PC-9 (cell line): ENCODE data around the gene DECR2. TPM values are rescaled to one million over a fixed set of nuclear protein-coding genes. Genes with fewer than 3 reads are reported as not detected.

Source experiments
- BruUV-seq: library from RNA; stranded (reverse); fragments of 400-500 nt; replicated peaks from 2 replicates; lab custom pipeline; 2021; lab: Mats Ljungman, UMichigan
- CTCF ChIA-PET: fragments of 300-600 bp; sonication (Branson Sonifier 250); formaldehyde crosslinking; loops from one replicate; lab custom pipeline; 2022; ENCODE audit warnings: antibody characterized with exemption; lab: Charles Lee
- POLR2A ChIA-PET: fragments of 300-600 bp; sonication (Branson Sonifier 250); formaldehyde crosslinking; loops from one replicate; lab custom pipeline; 2022; ENCODE audit warnings: antibody characterized with exemption; ENCODE audit not compliant: unreplicated experiment; lab: Charles Lee
- DNase-seq, 2 experiments: peaks; one replicate each; pipeline versions ENCODE4 v3.0.0 to v3.0.0-alpha.2; 2015 to 2022; ENCODE audit warnings: mixed read lengths in 1 of 2
- H2AFZ ChIP-seq: fragments of 200-600 bp; sonication (generic); 2 replicates; pipeline ENCODE4 v1.8.1; 2017; ENCODE audit warnings: antibody characterized with exemption
- H3F3A ChIP-seq: fragments of 200-600 bp; sonication (generic); 2 replicates; pipeline ENCODE4 v1.8.1; 2017; ENCODE audit warnings: antibody characterized with exemption, mild to moderate bottlenecking, low read depth; ENCODE audit not compliant: insufficient read depth
- H3K27ac ChIP-seq: fragments of 200-600 bp; sonication (generic); 2 replicates; pipeline ENCODE4 v1.6.1; 2016; ENCODE audit warnings: mixed run types
- H3K27me3 ChIP-seq: fragments of 200-600 bp; sonication (generic); 2 replicates; pipeline ENCODE4 v1.6.1; 2016; ENCODE audit warnings: low read depth, mixed run types; ENCODE audit not compliant: insufficient read depth
- H3K36me3 ChIP-seq: fragments of 200-600 bp; sonication (generic); 2 replicates; pipeline ENCODE4 v1.6.1; 2016; ENCODE audit warnings: low read depth, mixed run types
- H3K4me1 ChIP-seq: fragments of 200-600 bp; sonication (generic); replicated peaks from 2 replicates; pipeline ENCODE4 v1.6.1; 2016; ENCODE audit warnings: mixed run types; ENCODE audit not compliant: insufficient read depth
- H3K4me2 ChIP-seq: fragments of 200-600 bp; sonication (generic); 2 replicates; pipeline ENCODE4 v1.6.1; 2017; ENCODE audit warnings: mixed run types
- H3K4me3 ChIP-seq: fragments of 200-600 bp; sonication (generic); 2 replicates; pipeline ENCODE4 v1.6.1; 2016; ENCODE audit warnings: mixed run types
- H3K79me2 ChIP-seq: fragments of 200-600 bp; sonication (generic); 2 replicates; pipeline ENCODE4 v1.6.1; 2017; ENCODE audit warnings: low read depth, mixed run types
- H3K9me2 ChIP-seq: fragments of 200-600 bp; sonication (generic); 2 replicates; pipeline ENCODE4 v1.8.1; 2017; ENCODE audit warnings: mild to moderate bottlenecking; ENCODE audit not compliant: insufficient read depth
- H3K9me3 ChIP-seq: fragments of 200-600 bp; sonication (generic); 2 replicates; pipeline ENCODE4 v1.8.1; 2016; ENCODE audit warnings: low read depth; ENCODE audit not compliant: insufficient read depth
- H4K20me1 ChIP-seq: fragments of 200-600 bp; sonication (generic); 2 replicates; pipeline ENCODE4 v1.8.1; 2017; ENCODE audit not compliant: insufficient read depth
- EZH2 ChIP-seq: fragments of 200-600 bp; sonication (generic); IDR thresholded peaks from 2 replicates; pipeline ENCODE4 v1.8.0; 2017; ENCODE audit warnings: antibody characterized with exemption, low read depth
- intact Hi-C: fragments of 100-400 bp; cut with micrococcal nuclease; formaldehyde crosslinking; loops from one replicate; pipeline ENCODE4 v1.10.0; 2022; ENCODE audit not compliant: unreplicated experiment
- total RNA-seq: library from RNA; stranded (reverse); gene quantifications from 2 replicates; pipeline ENCODE4 v1.2.3, GENCODE V29; 2021
- TF ChIP-seq, protein P1 (sequence below): fragments of 200-600 bp; sonication (generic); conservative IDR thresholded peaks from 2 replicates; pipeline ENCODE4 v1.6.1; 2017; ENCODE audit warnings: mixed run types, antibody characterized with exemption, mild to moderate bottlenecking, moderate library complexity

DECR2 gene
- total RNA-seq, 1 experiment from 2014 or later: 65.4 TPM

- H3K4me2 ChIP-seq: peak overlapping the region; percentile 86
- H3K4me3 ChIP-seq: peak overlapping the region; percentile 66
- no peaks in the 10 kb centered on the region for H3K27me3 ChIP-seq
- H4K20me1 ChIP-seq: no peaks in the 10 kb centered on the region; the same call in 1 of the 2 replicates
- peak overlapping the region; percentile 79 for H2AFZ ChIP-seq
- ChIA-PET POLR2A (no interaction called here), CTCF (interaction anchor here (0.7 to 1.3 kb wide), 2 partner anchors 31 to 73 kb away, joined by 3 to 7 read pairs; no protein-coding TSS in a partner anchor)
- no peaks in the 10 kb centered on the region for H3K9me3 ChIP-seq
- H3K79me2 ChIP-seq: peaks cover 10% of the 10 kb centered on the region
- no peak overlapping the region for H3K27ac ChIP-seq
- peak in 1 of 2 experiments; percentile 23 for DNase-seq
- no peaks in the 10 kb centered on the region for H3K9me2 ChIP-seq
- H3F3A ChIP-seq: peaks cover 19% of the 10 kb centered on the region
- no TSS peak for BruUV-seq
- H3K4me1 ChIP-seq: peaks cover 22% of the 10 kb centered on the region
- intact Hi-C loops: loop anchor here (5.0 kb wide), 1 partner anchor 101 kb away; the partner anchor contains the start of gene CAPN15
- TF ChIP-seq, protein P1, sequence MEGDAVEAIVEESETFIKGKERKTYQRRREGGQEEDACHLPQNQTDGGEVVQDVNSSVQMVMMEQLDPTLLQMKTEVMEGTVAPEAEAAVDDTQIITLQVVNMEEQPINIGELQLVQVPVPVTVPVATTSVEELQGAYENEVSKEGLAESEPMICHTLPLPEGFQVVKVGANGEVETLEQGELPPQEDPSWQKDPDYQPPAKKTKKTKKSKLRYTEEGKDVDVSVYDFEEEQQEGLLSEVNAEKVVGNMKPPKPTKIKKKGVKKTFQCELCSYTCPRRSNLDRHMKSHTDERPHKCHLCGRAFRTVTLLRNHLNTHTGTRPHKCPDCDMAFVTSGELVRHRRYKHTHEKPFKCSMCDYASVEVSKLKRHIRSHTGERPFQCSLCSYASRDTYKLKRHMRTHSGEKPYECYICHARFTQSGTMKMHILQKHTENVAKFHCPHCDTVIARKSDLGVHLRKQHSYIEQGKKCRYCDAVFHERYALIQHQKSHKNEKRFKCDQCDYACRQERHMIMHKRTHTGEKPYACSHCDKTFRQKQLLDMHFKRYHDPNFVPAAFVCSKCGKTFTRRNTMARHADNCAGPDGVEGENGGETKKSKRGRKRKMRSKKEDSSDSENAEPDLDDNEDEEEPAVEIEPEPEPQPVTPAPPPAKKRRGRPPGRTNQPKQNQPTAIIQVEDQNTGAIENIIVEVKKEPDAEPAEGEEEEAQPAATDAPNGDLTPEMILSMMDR: no peak
- no peak for TF ChIP-seq EZH2
- H3K36me3 ChIP-seq: no peaks in the 10 kb centered on the region
Observed at GRCh38 chr16:426115-426905, 24.6 kb downstream of the DECR2 start.

DNA sequence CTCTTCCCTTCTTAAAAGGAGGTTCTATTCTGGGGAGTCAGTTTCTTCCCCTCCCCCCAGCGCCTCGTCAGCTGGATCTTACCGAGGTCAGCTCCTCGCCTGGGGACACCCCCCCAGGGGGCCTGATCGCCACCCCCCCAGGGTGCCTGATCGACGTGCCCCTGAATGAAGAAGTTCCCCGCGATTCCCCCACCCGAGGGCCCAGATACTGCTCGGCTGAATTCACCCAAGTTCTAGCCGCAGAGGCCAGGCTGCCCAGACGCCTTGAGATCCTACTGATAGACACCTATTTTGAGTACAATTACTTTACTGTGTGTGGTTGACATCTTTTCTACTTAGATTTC is 25.2 kb downstream of the DECR2 start:
- Histone ChIP-seq H3K9me2 (no peaks in the 10 kb centered on the region), H3F3A (peaks cover 19% of the 10 kb centered on the region), H3K4me2 (peak overlapping the region; percentile 86), H3K36me3 (no peaks in the 10 kb centered on the region), H3K9me3 (no peaks in the 10 kb centered on the region), H3K79me2 (peaks cover 10% of the 10 kb centered on the region), H3K4me3 (peak overlapping the region; percentile 66), H2AFZ (no peak overlapping the region), H3K4me1 (peaks cover 22% of the 10 kb centered on the region), H3K27me3 (no peaks in the 10 kb centered on the region), H3K27ac (no peak overlapping the region), H4K20me1 (no peaks in the 10 kb centered on the region; the same call in 1 of the 2 replicates)
- TF ChIP-seq, protein P1: no peak
- TF ChIP-seq EZH2: no peak
- ChIA-PET CTCF (interaction anchor here (1.3 kb wide), 1 partner anchor 31 kb away, joined by 3 read pairs; no protein-coding TSS in a partner anchor), POLR2A (no interaction called here)
- intact Hi-C loops: loop anchor here (5.0 kb wide), 1 partner anchor 100 kb away; the partner anchor contains the start of gene CAPN15
- no peak for DNase-seq
- no TSS peak for BruUV-seq

DNA sequence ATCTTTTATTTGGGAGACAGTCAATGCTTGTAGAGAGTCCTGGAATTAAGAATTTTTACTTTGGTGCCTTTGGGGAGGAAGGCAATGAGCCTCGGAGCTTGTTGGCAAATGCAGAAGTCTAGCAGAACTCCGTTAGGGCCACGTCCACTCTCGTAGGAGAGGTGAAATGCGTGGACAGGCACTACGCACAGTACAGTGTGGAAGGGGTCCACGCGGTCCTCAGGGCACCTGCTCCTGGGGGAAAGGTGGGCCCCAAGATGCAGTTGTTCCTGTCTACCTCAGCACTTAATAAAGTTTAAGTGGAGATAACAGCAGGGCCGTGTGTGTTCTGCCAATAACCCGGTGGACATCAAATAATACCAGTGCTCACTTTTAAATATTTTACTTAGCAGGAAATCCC is 25.6 kb downstream of the DECR2 start:
- H3K9me3 ChIP-seq: no peaks in the 10 kb centered on the region
- no peak overlapping the region for H2AFZ ChIP-seq
- no peak overlapping the region for H3K27ac ChIP-seq
- DNase-seq: no peak
- H3F3A ChIP-seq: peaks cover 19% of the 10 kb centered on the region
- ChIA-PET POLR2A (no interaction called here), CTCF (interaction anchor here (1.3 kb wide), 1 partner anchor 31 kb away, joined by 3 read pairs; no protein-coding TSS in a partner anchor)
- H4K20me1 ChIP-seq: no peaks in the 10 kb centered on the region; the same call in 1 of the 2 replicates
- peaks cover 10% of the 10 kb centered on the region for H3K79me2 ChIP-seq
- peak overlapping the region; percentile 86 for H3K4me2 ChIP-seq
- H3K4me3 ChIP-seq: peak overlapping the region; percentile 66; the same call in 1 of the 2 replicates
- H3K4me1 ChIP-seq: peaks cover 22% of the 10 kb centered on the region
- BruUV-seq: TSS peak; percentile 32
- TF ChIP-seq, protein P1: no peak
- no peak for TF ChIP-seq EZH2
- no peaks in the 10 kb centered on the region for H3K27me3 ChIP-seq
- H3K36me3 ChIP-seq: no peaks in the 10 kb centered on the region
- no peaks in the 10 kb centered on the region for H3K9me2 ChIP-seq
- intact Hi-C loops: loop anchor here (5.0 kb wide), 1 partner anchor 100 kb away; the partner anchor contains the start of gene CAPN15
